ENCODE data around the gene BTK.

DNA sequence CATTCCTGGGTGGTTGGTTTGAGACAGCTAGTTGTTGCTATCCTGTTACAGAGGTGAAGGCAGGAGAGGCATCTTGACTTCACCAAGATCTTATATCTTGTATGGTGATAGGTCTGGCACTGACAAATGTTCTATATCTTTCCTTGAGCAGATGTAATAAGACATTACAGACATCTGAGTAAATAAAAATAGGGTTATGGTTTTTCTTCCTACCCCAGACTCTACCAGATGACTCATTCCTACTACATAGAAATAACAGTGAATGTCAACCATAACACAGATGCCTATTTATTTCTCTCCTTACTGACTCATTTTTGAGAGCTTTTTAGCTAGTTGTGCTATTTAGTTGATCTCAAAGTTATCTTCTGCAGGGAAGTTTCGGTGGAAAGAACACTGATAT, 43.9 kb upstream of the BTK start:
- TF ChIP-seq, protein P1, sequence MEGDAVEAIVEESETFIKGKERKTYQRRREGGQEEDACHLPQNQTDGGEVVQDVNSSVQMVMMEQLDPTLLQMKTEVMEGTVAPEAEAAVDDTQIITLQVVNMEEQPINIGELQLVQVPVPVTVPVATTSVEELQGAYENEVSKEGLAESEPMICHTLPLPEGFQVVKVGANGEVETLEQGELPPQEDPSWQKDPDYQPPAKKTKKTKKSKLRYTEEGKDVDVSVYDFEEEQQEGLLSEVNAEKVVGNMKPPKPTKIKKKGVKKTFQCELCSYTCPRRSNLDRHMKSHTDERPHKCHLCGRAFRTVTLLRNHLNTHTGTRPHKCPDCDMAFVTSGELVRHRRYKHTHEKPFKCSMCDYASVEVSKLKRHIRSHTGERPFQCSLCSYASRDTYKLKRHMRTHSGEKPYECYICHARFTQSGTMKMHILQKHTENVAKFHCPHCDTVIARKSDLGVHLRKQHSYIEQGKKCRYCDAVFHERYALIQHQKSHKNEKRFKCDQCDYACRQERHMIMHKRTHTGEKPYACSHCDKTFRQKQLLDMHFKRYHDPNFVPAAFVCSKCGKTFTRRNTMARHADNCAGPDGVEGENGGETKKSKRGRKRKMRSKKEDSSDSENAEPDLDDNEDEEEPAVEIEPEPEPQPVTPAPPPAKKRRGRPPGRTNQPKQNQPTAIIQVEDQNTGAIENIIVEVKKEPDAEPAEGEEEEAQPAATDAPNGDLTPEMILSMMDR (IDR thresholded peaks at IDR 0.05; ENCODE audit: insufficient read depth, low read depth, low read length) = no peak
- no peak for TF ChIP-seq EZH2 (IDR thresholded peaks at IDR 0.05; ENCODE audit: insufficient read depth, low read length)
